ENCODE results near the gene KCMF1.
"Not testable (repeated sequence)": the region's sequence is repeated elsewhere in the genome, so short reads cannot be mapped to it uniquely, and the experiment has no call there.

KCMF1 gene

DNA sequence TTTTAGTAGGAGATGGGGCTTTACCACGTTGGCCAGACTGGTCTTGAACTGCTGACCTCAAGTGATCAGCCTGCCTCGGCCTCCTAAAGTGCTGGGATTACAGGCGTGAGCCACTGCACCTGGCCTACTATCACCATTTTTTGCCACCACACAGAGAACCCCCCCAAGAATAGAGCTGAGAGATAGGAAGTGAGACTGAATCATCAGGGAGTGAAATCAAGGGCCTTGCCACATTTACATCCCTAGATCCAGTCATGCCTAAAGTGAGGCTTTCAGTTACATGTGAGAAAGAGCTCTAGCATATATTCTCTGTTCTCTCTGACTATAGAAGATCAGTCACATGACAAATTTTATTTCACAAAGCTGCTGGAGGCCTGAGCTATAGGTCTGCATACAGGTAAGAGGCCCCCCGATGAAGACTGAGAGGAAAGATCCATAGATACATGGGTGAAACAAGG lies 28.0 kb upstream of the KCMF1 start:
- TF ChIP-seq, protein P1, sequence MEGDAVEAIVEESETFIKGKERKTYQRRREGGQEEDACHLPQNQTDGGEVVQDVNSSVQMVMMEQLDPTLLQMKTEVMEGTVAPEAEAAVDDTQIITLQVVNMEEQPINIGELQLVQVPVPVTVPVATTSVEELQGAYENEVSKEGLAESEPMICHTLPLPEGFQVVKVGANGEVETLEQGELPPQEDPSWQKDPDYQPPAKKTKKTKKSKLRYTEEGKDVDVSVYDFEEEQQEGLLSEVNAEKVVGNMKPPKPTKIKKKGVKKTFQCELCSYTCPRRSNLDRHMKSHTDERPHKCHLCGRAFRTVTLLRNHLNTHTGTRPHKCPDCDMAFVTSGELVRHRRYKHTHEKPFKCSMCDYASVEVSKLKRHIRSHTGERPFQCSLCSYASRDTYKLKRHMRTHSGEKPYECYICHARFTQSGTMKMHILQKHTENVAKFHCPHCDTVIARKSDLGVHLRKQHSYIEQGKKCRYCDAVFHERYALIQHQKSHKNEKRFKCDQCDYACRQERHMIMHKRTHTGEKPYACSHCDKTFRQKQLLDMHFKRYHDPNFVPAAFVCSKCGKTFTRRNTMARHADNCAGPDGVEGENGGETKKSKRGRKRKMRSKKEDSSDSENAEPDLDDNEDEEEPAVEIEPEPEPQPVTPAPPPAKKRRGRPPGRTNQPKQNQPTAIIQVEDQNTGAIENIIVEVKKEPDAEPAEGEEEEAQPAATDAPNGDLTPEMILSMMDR (IDR thresholded peaks at IDR 0.05; ENCODE audit: low read depth, low read length) = no peak
- H3K4me3 ChIP-seq (replicated peaks in 1 of 2; ENCODE audit: low read depth in 2 of 2, low read length in 2 of 2) = no peak overlapping the region
- peak in 1 of 2 donors; percentile 60 for DNase-seq (ENCODE audit: low read depth in 2 of 2)

- no peak overlapping the region for H3K4me3 ChIP-seq (replicated peaks in 1 of 2; ENCODE audit: low read depth in 2 of 2, low read length in 2 of 2)
- TF ChIP-seq, protein P1 (IDR thresholded peaks at IDR 0.05; ENCODE audit: low read depth, low read length) = no peak
- no peak for DNase-seq (ENCODE audit: low read depth in 2 of 2)
These were observed 26.6 kb upstream of the KCMF1 start for GRCh38 chr2:84944295-84944909.

GRCh38 chr2:84945838-84946203 lies 25.1 kb upstream of the KCMF1 start:
- not testable (repeated sequence) for H3K4me3 ChIP-seq (replicated peaks in 1 of 2; ENCODE audit: low read depth in 2 of 2, low read length in 2 of 2); DNase-seq (ENCODE audit: low read depth in 2 of 2)

DNA sequence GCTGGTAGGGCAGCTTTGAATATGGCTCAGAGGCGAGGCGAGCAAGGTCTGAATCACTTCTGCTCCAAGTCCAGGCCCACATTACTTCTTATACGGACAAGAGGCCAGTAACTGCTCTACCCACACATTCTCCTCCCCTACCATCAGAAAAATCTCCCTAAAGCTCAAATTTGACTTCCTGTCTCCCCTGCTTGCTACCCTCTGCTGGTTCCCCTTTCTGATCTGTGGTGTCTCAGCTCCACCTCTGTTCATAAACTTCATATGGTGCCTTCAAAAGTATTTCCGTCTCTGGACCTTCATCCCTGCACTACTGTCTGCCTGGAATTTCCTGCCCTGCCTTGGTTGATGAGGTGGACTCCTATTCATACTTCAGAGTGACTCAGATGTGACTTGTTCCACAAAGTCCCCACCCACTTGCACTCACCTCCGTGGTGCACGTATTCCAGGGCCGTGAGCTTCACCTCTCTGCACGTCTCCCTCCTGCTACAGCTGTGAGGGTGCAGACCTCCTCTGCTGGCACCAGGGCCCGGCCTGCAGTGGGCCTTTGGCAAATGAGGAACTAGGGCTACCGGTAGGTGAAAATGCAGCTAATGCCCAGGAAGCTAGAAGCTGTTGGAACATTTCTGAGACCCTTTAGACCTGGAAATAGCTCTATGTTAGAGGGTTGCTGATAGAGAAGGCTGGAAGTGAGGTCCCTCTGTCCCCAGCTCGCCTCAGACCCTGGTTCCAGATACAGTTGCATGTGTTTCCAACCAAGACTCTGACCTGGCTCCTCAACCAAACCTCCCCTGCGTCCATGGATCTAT lies 24.6 kb upstream of the KCMF1 start:
- DNase-seq (ENCODE audit: low read depth in 2 of 2) = peak; percentile 56 to 91
- no peak overlapping the region for H3K4me3 ChIP-seq (replicated peaks in 1 of 2; ENCODE audit: low read depth in 2 of 2, low read length in 2 of 2)
- TF ChIP-seq, protein P1 (IDR thresholded peaks at IDR 0.05; ENCODE audit: low read depth, low read length) = no peak

GRCh38 chr2:84947010-84947593 lies 23.9 kb upstream of the KCMF1 start:
- H3K4me3 ChIP-seq (replicated peaks in 1 of 2; ENCODE audit: low read depth in 2 of 2, low read length in 2 of 2) = no peak overlapping the region
- TF ChIP-seq, protein P1 (IDR thresholded peaks at IDR 0.05; ENCODE audit: low read depth, low read length) = no peak
- no peak for DNase-seq (ENCODE audit: low read depth in 2 of 2)

- DNase-seq (ENCODE audit: low read depth in 2 of 2) = no peak
- no peak overlapping the region for H3K4me3 ChIP-seq (replicated peaks in 1 of 2; ENCODE audit: low read depth in 2 of 2, low read length in 2 of 2)
- TF ChIP-seq, protein P1 (IDR thresholded peaks at IDR 0.05; ENCODE audit: low read depth, low read length) = no peak
These were observed 17.4 kb upstream of the KCMF1 start for GRCh38 chr2:84953535-84953934.

GRCh38 chr2:84954329-84954728 lies 16.6 kb upstream of the KCMF1 start:
- H3K4me3 ChIP-seq (replicated peaks in 1 of 2; ENCODE audit: low read depth in 2 of 2, low read length in 2 of 2) = no peak overlapping the region
- DNase-seq (ENCODE audit: low read depth in 2 of 2) = no peak
- TF ChIP-seq, protein P1 (IDR thresholded peaks at IDR 0.05; ENCODE audit: low read depth, low read length) = no peak
